CD4-positive, alpha-beta T cell treated with Interleukin-12 subunit alpha and Interleukin-12 subunit beta, for 1 hour (primary cell): ENCODE data around the gene SRSF2.
A peak's percentile ranks its signal among the peaks of the same experiment; 100 is the strongest.
"Not testable (repeated sequence)": the region's sequence is repeated elsewhere in the genome, so short reads cannot be mapped to it uniquely, and the experiment has no call there.

ENCODE experiments used
- DNase-seq: peaks from one replicate; pipeline ENCODE4 v3.0.0-alpha.2; 2020

The SRSF2 gene

GRCh38 chr17:76718516-76718915, 18.6 kb downstream of the SRSF2 start:
- no peak for DNase-seq

GRCh38 chr17:76716839-76717215, 20.3 kb downstream of the SRSF2 start:
- DNase-seq = no peak

GRCh38 chr17:76716146-76716838, 20.8 kb downstream of the SRSF2 start:
- peak; percentile 86 for DNase-seq

GRCh38 chr17:76715496-76715830, 21.7 kb downstream of the SRSF2 start:
- DNase-seq = no peak

- peak; percentile 78 for DNase-seq
Observed at GRCh38 chr17:76714822-76715495, 22.2 kb downstream of the SRSF2 start.

- no peak for DNase-seq
Observed at GRCh38 chr17:76714336-76714735, 22.8 kb downstream of the SRSF2 start.

GRCh38 chr17:76713765-76714164, 23.4 kb downstream of the SRSF2 start:
- DNase-seq = no peak

- DNase-seq = not testable (repeated sequence)
Observed at GRCh38 chr17:76712321-76712720, 24.8 kb downstream of the SRSF2 start.

- peak; percentile 68 for DNase-seq
Observed at GRCh38 chr17:76710863-76711611, 26.1 kb downstream of the SRSF2 start, which contains the start of gene MXRA7. Gene MXRA7 (minus strand): TSS chr17:76710965. CDS start chr17:76710946, 19 bp downstream.

- DNase-seq = not testable (repeated sequence)
Observed at GRCh38 chr17:76709951-76710862, 26.9 kb downstream of the SRSF2 start.

- DNase-seq = no peak
Observed at GRCh38 chr17:76709077-76709950, 27.8 kb downstream of the SRSF2 start.

GRCh38 chr17:76707985-76708807, 28.9 kb downstream of the SRSF2 start:
- DNase-seq = no peak

GRCh38 chr17:76706817-76707216, 30.3 kb downstream of the SRSF2 start:
- DNase-seq = no peak

- DNase-seq = no peak
Observed at GRCh38 chr17:76704805-76705204, 32.3 kb downstream of the SRSF2 start.

GRCh38 chr17:76702941-76703637, 34.0 kb downstream of the SRSF2 start:
- no peak for DNase-seq

GRCh38 chr17:76702076-76702475, 35.1 kb downstream of the SRSF2 start:
- DNase-seq = no peak

- no peak for DNase-seq
Observed at GRCh38 chr17:76701471-76701967, 35.6 kb downstream of the SRSF2 start.

GRCh38 chr17:76700617-76701470, 36.3 kb downstream of the SRSF2 start:
- DNase-seq = peak; percentile 44

- no peak for DNase-seq
Observed at GRCh38 chr17:76700270-76700616, 36.9 kb downstream of the SRSF2 start.
